Cardiac muscle cell (in vitro differentiated cells and primary cell): ENCODE measurements around the gene PSD2. TPM values are rescaled to one million over a fixed set of nuclear protein-coding genes. Genes with fewer than 3 reads are reported as not detected.

Source experiments
- DNase-seq, 2 donors: peaks; one replicate each; pipeline versions ENCODE4 v3.0.0 to v3.0.0-alpha.2; 2010 to 2017; ENCODE audit warnings: low read depth in 1 of 2, low spot score in 1 of 2
- H3K27ac ChIP-seq: fragments of 200-600 bp; sonication (generic); 2 replicates; pipeline ENCODE4 v1.5.1; 2016
- H3K27me3 ChIP-seq: fragments of 200-600 bp; sonication (generic); 2 replicates; pipeline ENCODE4 v1.6.0; 2016; ENCODE audit warnings: control low read depth
- H3K36me3 ChIP-seq: fragments of 200-600 bp; sonication (generic); 2 replicates; pipeline ENCODE4 v1.5.1; 2016; ENCODE audit warnings: control low read depth
- H3K4me1 ChIP-seq: fragments of 200-600 bp; sonication (generic); 2 replicates; pipeline ENCODE4 v1.8.1; 2017; ENCODE audit warnings: low read depth, mild to moderate bottlenecking, mixed run types
- H3K4me3 ChIP-seq: fragments of 200-600 bp; sonication (generic); 2 replicates; pipeline ENCODE4 v1.5.1; 2016; ENCODE audit warnings: mild to moderate bottlenecking
- H3K9me3 ChIP-seq: fragments of 200-600 bp; sonication (generic); 2 replicates; pipeline ENCODE4 v1.5.1; 2017; ENCODE audit warnings: low read depth, mild to moderate bottlenecking, control low read depth
- CTCF ChIP-seq: IDR thresholded peaks from 2 replicates; pipeline ENCODE4 v1.5.1; 2012; ENCODE audit warnings: low read depth, mild to moderate bottlenecking, low read length
- polyA plus RNA-seq: library from polyadenylated mRNA; unstranded; fragments of >200 nt; fragmentation: Nextera tagmentation; extraction: Ambion mirVana; gene quantifications from 2 replicates; pipeline ENCODE4 v1.2.1, GENCODE V29; 2016
- total RNA-seq: library from RNA; depleted of rRNA; stranded (reverse); fragments of >200 nt; gene quantifications from 2 replicates; pipeline ENCODE4 v1.2.3, GENCODE V29; 2016

Gene PSD2
- total and polyA plus RNA-seq, 2 experiments from 2014 or later, result 0.04 to 0.48 TPM

GRCh38 chr5:139848508-139849100 is 53.0 kb downstream of the PSD2 start:
- H3K27me3 ChIP-seq, result peaks cover 48% of the 10 kb centered on the region
- H3K4me3 ChIP-seq, result no peak overlapping the region
- no peak for TF ChIP-seq CTCF
- H3K4me1 ChIP-seq, result no peaks in the 10 kb centered on the region
- no peaks in the 10 kb centered on the region for H3K9me3 ChIP-seq
- DNase-seq, result peak in 1 of 2 donors; percentile 60
- H3K27ac ChIP-seq, result no peak overlapping the region
- H3K36me3 ChIP-seq, result peaks cover 14% of the 10 kb centered on the region

- no peak overlapping the region for H3K27ac ChIP-seq
- H3K9me3 ChIP-seq, result no peaks in the 10 kb centered on the region
- peaks cover 14% of the 10 kb centered on the region for H3K36me3 ChIP-seq
- TF ChIP-seq CTCF, result no peak
- no peak for DNase-seq
- no peaks in the 10 kb centered on the region for H3K4me1 ChIP-seq
- H3K4me3 ChIP-seq, result no peak overlapping the region
- peaks cover 48% of the 10 kb centered on the region for H3K27me3 ChIP-seq
Observed at GRCh38 chr5:139849501-139849900, 53.9 kb downstream of the PSD2 start.

- Histone ChIP-seq H3K27ac (no peak overlapping the region), H3K36me3 (peaks cover 14% of the 10 kb centered on the region), H3K27me3 (peaks cover 48% of the 10 kb centered on the region), H3K4me3 (no peak overlapping the region), H3K9me3 (no peaks in the 10 kb centered on the region), H3K4me1 (no peaks in the 10 kb centered on the region)
- no peak for DNase-seq
- TF ChIP-seq CTCF, result no peak
Observed at GRCh38 chr5:139849942-139850341, 54.3 kb downstream of the PSD2 start.

DNA sequence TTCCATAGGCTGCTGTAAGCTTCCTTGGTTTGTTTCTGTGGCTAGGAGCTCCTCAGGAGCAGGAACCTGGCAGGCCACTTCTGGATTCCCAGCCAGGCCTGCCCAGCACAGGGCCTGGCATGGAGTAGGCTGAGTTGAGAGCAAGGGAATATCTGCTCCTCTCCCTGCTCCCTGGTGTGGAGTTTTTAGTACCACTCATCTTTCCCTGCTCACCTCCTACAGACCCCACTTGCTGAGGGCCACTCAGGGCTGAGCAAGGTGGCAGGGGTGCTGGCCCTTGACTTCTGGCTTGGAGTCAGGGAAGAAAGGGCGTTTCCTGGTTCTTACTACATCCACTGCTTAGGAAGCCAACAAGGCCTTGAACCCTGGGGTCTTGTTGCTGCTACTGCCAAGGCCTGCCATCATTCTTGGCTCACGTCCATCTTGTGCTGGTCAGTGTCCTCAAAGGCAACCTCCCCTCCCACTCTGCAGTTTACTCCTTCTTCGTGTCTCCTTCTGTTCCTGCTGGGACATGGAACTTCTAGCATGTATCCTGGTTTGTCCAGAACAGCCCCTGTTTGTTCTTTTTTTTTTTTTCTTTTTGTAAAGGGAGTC is 54.9 kb downstream of the PSD2 start:
- Histone ChIP-seq H3K36me3 (peaks cover 14% of the 10 kb centered on the region), H3K9me3 (no peaks in the 10 kb centered on the region), H3K27ac (no peak overlapping the region), H3K27me3 (peaks cover 47% of the 10 kb centered on the region), H3K4me3 (no peak overlapping the region), H3K4me1 (no peaks in the 10 kb centered on the region)
- no peak for TF ChIP-seq CTCF
- DNase-seq, result no peak

- DNase-seq, result no peak
- H3K27ac ChIP-seq, result no peak overlapping the region
- no peak for TF ChIP-seq CTCF
- H3K36me3 ChIP-seq, result peaks cover 14% of the 10 kb centered on the region
- no peaks in the 10 kb centered on the region for H3K4me1 ChIP-seq
- H3K4me3 ChIP-seq, result no peak overlapping the region
- H3K9me3 ChIP-seq, result no peaks in the 10 kb centered on the region
- H3K27me3 ChIP-seq, result peaks cover 39% of the 10 kb centered on the region
Observed at GRCh38 chr5:139851558-139851957, 56.0 kb downstream of the PSD2 start.
